HepG2 (cell line): ENCODE data around the gene LGALS9. TPM values are rescaled to one million over a fixed set of nuclear protein-coding genes. Genes with fewer than 3 reads are reported as not detected.

Experiments used
- ATAC-seq: fragments of 200-7000 bp; cut with Tn5 transposase; 3 replicates; pipeline ENCODE4 v1.9.1; 2020; ENCODE audit warnings: mild to moderate bottlenecking, moderate library complexity
- BruUV-seq: library from RNA; stranded (reverse); fragments of 400-500 nt; replicated peaks from 2 replicates; lab custom pipeline; 2021; lab: Mats Ljungman, UMichigan
- CTCF ChIA-PET: fragments of 300-600 bp; formaldehyde crosslinking; extraction: SDS; loops from one replicate; lab custom pipeline; 2021; ENCODE audit warnings: low total read pairs, inconsistent platforms, low intra/inter-chr PET ratio; lab: Yijun Ruan, JAX
- POLR2A ChIA-PET: fragments of 350-600 bp; sonication (Branson Sonifier 250); formaldehyde crosslinking; loops from one replicate; lab custom pipeline; 2020; ENCODE audit warnings: antibody characterized with exemption, inconsistent platforms; lab: Yijun Ruan, JAX
- DNase-seq: peaks from one replicate; pipeline ENCODE4 v3.0.0-alpha.2; 2015; ENCODE audit warnings: low spot score
- FAIRE-seq: peaks from 3 replicates; lab custom pipeline; 2011; peaks lifted over from hg19 to GRCh38; lab: Jason Lieb, UNC
- H2AFZ ChIP-seq: one replicate; pipeline ENCODE4 v1.6.1; 2011; ENCODE audit warnings: low read length, inconsistent platforms
- H3K27ac ChIP-seq: fragments of 300-600 bp; 3 replicates; pipeline ENCODE4 v1.8.0; 2011; ENCODE audit warnings: mixed run types, mild to moderate bottlenecking, mixed read lengths, low read length, inconsistent platforms; ENCODE audit not compliant: insufficient read depth; ENCODE audit errors: extremely low read length
- H3K27me3 ChIP-seq, 2 experiments: fragments of 200-600 bp in 1 of 2; 2 replicates in 1 of 2; 3 replicates in 1 of 2; pipeline versions ENCODE4 v1.6.0 to v1.8.0; 2011; ENCODE audit warnings: low read length in 2 of 2, mild to moderate bottlenecking in 2 of 2, moderate library complexity in 2 of 2, inconsistent platforms in 1 of 2; ENCODE audit not compliant: insufficient read depth in 2 of 2, control insufficient read depth in 1 of 2
- H3K36me3 ChIP-seq, 2 experiments: fragments of 200-600 bp in 1 of 2; replicated peaks in 1 of 2; 2 replicates in 1 of 2; 3 replicates in 1 of 2; pipeline versions ENCODE4 v1.5.1 to v1.8.0; 2011; ENCODE audit warnings: low read length in 2 of 2, inconsistent platforms in 1 of 2; ENCODE audit not compliant: insufficient read depth in 2 of 2, control insufficient read depth in 1 of 2
- H3K4me1 ChIP-seq: 2 replicates; pipeline ENCODE4 v1.5.1; 2012; ENCODE audit warnings: low read length, inconsistent platforms; ENCODE audit not compliant: insufficient read depth
- H3K4me2 ChIP-seq: 2 replicates; pipeline ENCODE4 v1.6.0; 2011; ENCODE audit warnings: low read depth, low read length, inconsistent platforms
- H3K4me3 ChIP-seq, 3 experiments: fragments of 200-600 bp in 1 of 3; sonication (generic), shearing (Covaris generic) in 1 of 3; replicated peaks in 1 of 3; 2 replicates each; pipeline ENCODE4 v1.5.1; 2011 to 2016; ENCODE audit warnings: low read length in 3 of 3, inconsistent platforms in 2 of 3, low read depth in 2 of 3, mild to moderate bottlenecking in 2 of 3, control low read depth in 1 of 3, mixed read lengths in 1 of 3; ENCODE audit not compliant: insufficient read depth in 1 of 3
- H3K79me2 ChIP-seq: one replicate; pipeline ENCODE4 v1.6.1; 2011; ENCODE audit warnings: low read length, inconsistent platforms; ENCODE audit not compliant: insufficient read depth
- H3K9ac ChIP-seq: 2 replicates; pipeline ENCODE4 v1.6.0; 2011; ENCODE audit warnings: mild to moderate bottlenecking, low read depth, low read length, inconsistent platforms; ENCODE audit not compliant: insufficient read depth
- H3K9me3 ChIP-seq: 2 replicates; pipeline ENCODE4 v1.5.1; 2012; ENCODE audit warnings: mild to moderate bottlenecking, low read length
- H4K20me1 ChIP-seq: 2 replicates; pipeline ENCODE4 v1.6.0; 2011; ENCODE audit warnings: inconsistent platforms, mild to moderate bottlenecking, low read length, moderate library complexity; ENCODE audit not compliant: insufficient read depth
- DNMT3B ChIP-seq: conservative IDR thresholded peaks from 2 replicates; pipeline ENCODE4 v1.6.1; 2016; ENCODE audit warnings: missing biosample characterization, control low read depth
- GPN1 ChIP-seq: sonication (generic); formaldehyde crosslinking; IDR thresholded peaks from 2 replicates; pipeline ENCODE4 v1.5.1; 2020; ENCODE audit warnings: missing genetic modification reagents, borderline replicate concordance
- HMG20B ChIP-seq: conservative IDR thresholded peaks from 2 replicates; pipeline ENCODE4 v1.6.1; 2016; ENCODE audit warnings: missing genetic modification reagents, missing compliant biosample characterization
- KMT2A ChIP-seq: sonication (generic); formaldehyde crosslinking; IDR thresholded peaks from 2 replicates; pipeline ENCODE4 v1.4.0; 2020; ENCODE audit warnings: missing genetic modification reagents
- PHF8 ChIP-seq: sonication (generic); formaldehyde crosslinking; IDR thresholded peaks from 2 replicates; pipeline ENCODE4 v1.5.0; 2020; ENCODE audit warnings: missing genetic modification reagents
- RBAK ChIP-seq: sonication (generic); formaldehyde crosslinking; IDR thresholded peaks from 2 replicates; pipeline ENCODE4 v1.5.1; 2020; ENCODE audit warnings: mild to moderate bottlenecking, missing genetic modification reagents
- RNF219 ChIP-seq: sonication (generic); formaldehyde crosslinking; IDR thresholded peaks from 2 replicates; pipeline ENCODE4 v1.5.0; 2020; ENCODE audit warnings: mild to moderate bottlenecking, missing genetic modification reagents
- SETDB1 ChIP-seq: sonication (generic); formaldehyde crosslinking; IDR thresholded peaks from 2 replicates; pipeline ENCODE4 v1.5.1; 2020; ENCODE audit warnings: missing genetic modification reagents, mild to moderate bottlenecking, borderline replicate concordance
- SNRNP70 ChIP-seq: fragments of 200-400 bp; formaldehyde crosslinking; IDR thresholded peaks from 2 replicates; pipeline ENCODE4 v1.6.1; 2017; ENCODE audit warnings: mild to moderate bottlenecking, low read depth, low read length, moderate library complexity
- SRSF9 ChIP-seq: fragments of 200-400 bp; formaldehyde crosslinking; IDR thresholded peaks from 2 replicates; pipeline ENCODE4 v1.6.1; 2018; ENCODE audit warnings: borderline replicate concordance, mild to moderate bottlenecking, low read depth, low read length; ENCODE audit not compliant: insufficient read depth, poor library complexity, severe bottlenecking
- STAG1 ChIP-seq: sonication (generic); formaldehyde crosslinking; IDR thresholded peaks from 2 replicates; pipeline ENCODE4 v1.4.0; 2020; ENCODE audit warnings: missing genetic modification reagents
- TRAFD1 ChIP-seq: sonication (generic); formaldehyde crosslinking; IDR thresholded peaks from 2 replicates; pipeline ENCODE4 v1.5.1; 2020; ENCODE audit warnings: missing genetic modification reagents, mild to moderate bottlenecking, borderline replicate concordance
- ZFP91 ChIP-seq: sonication (generic); formaldehyde crosslinking; IDR thresholded peaks from 2 replicates; pipeline ENCODE4 v1.9.0; 2022; ENCODE audit warnings: missing genetic modification reagents, mild to moderate bottlenecking, borderline replicate concordance
- ZNF333 ChIP-seq: sonication (generic); formaldehyde crosslinking; IDR thresholded peaks from 2 replicates; pipeline ENCODE4 v1.4.0; 2020; ENCODE audit warnings: mild to moderate bottlenecking, missing genetic modification reagents, borderline replicate concordance
- ZNF350 ChIP-seq: sonication (generic); formaldehyde crosslinking; IDR thresholded peaks from 2 replicates; pipeline ENCODE4 v1.4.0; 2020; ENCODE audit warnings: mild to moderate bottlenecking, low read depth, missing genetic modification reagents, borderline replicate concordance
- ZNF496 ChIP-seq: sonication (generic); formaldehyde crosslinking; IDR thresholded peaks from 2 replicates; pipeline ENCODE4 v1.8.1; 2023; ENCODE audit warnings: mild to moderate bottlenecking, moderate library complexity, missing genetic modification reagents; ENCODE audit not compliant: insufficient replicate concordance
- ZNF674 ChIP-seq: sonication (generic); formaldehyde crosslinking; IDR thresholded peaks from 2 replicates; pipeline ENCODE4 v1.5.0; 2020; ENCODE audit warnings: low read depth, mild to moderate bottlenecking, missing genetic modification reagents
- ZNF703 ChIP-seq: sonication (generic); formaldehyde crosslinking; IDR thresholded peaks from 2 replicates; pipeline ENCODE4 v1.5.1; 2020; ENCODE audit warnings: missing genetic modification reagents, mild to moderate bottlenecking, moderate library complexity, borderline replicate concordance
- ZSCAN30 ChIP-seq: sonication (generic); formaldehyde crosslinking; IDR thresholded peaks from 2 replicates; pipeline ENCODE4 v1.5.0; 2020; ENCODE audit warnings: mild to moderate bottlenecking, missing genetic modification reagents
- WGBS: methylation state at CpG from one replicate; pipeline ENCODE4 v1.1.6; 2017; ENCODE audit warnings: low lambda C conversion rate; 5-methylcytosine and 5-hydroxymethylcytosine counted together
- in situ Hi-C: cut with HindIII; loops from 2 replicates; pipeline ENCODE4 v1.10.0; 2017; ENCODE audit warnings: low pct_unique_long_range_greater_than_20kb; ENCODE audit not compliant: extremely low pct_ligation_motif_present
- intact Hi-C: fragments of 100-400 bp; cut with micrococcal nuclease; formaldehyde crosslinking; loops from one replicate; pipeline ENCODE4 v1.10.0; 2022; ENCODE audit not compliant: unreplicated experiment
- polyA plus RNA-seq, 8 experiments: library from polyadenylated mRNA; depleted of rRNA in 3 of 8; stranded (reverse) in 7 of 8; unstranded in 1 of 8; fragments of >200 nt; fragmentation: Illumina TruSeq in 4 of 8; extraction: Trizol in 4 of 8; gene quantifications; 2 replicates each; pipeline versions ENCODE4 v1.2.1 to v1.2.3, GENCODE V29; 2011 to 2016; ENCODE audit warnings: low read depth in 4 of 8, missing spikeins in 1 of 8, mixed read lengths in 1 of 8; ENCODE audit not compliant: insufficient read depth in 1 of 8
- total RNA-seq, 5 experiments: library from RNA; depleted of rRNA; stranded (reverse); fragments of >200 nt; fragmentation: Illumina TruSeq; extraction: Trizol; gene quantifications; 2 replicates each; pipeline ENCODE4 v1.2.3, GENCODE V29; 2016; ENCODE audit warnings: low read depth in 1 of 5

The LGALS9 gene
- total and polyA plus RNA-seq, 2 of the 13 experiments (the other 11 are each of a cell fraction or from before 2014, with no cell fraction given) = 0.40 to 1.4 TPM

GRCh38 chr17:27669136-27669535, 38.1 kb downstream of the LGALS9 start (continued):
- TF ChIP-seq ZSCAN30 (CRISPR knock-in tag) (no peak), GPN1 (CRISPR knock-in tag) (no peak), DNMT3B (CRISPR knock-in tag) (no peak), ZNF333 (CRISPR knock-in tag) (no peak), SETDB1 (no peak), RBAK (CRISPR knock-in tag) (no peak), PHF8 (CRISPR knock-in tag) (no peak), SNRNP70 (no peak), ZFP91 (no peak), ZNF350 (CRISPR knock-in tag) (no peak), STAG1 (CRISPR knock-in tag) (no peak)

- DNase-seq = no peak
- TF ChIP-seq SRSF9 = no peak
- TF ChIP-seq ZNF496 (CRISPR knock-in tag) = no peak
- no peak for TF ChIP-seq ZNF674
- no peak for TF ChIP-seq HMG20B
- TF ChIP-seq ZNF703 (CRISPR knock-in tag) = no peak
- no peak for TF ChIP-seq TRAFD1 (CRISPR knock-in tag)
- TF ChIP-seq KMT2A = no peak
- TF ChIP-seq RNF219 (CRISPR knock-in tag) = no peak
These were observed 38.9 kb downstream of the LGALS9 start for GRCh38 chr17:27669850-27670249.

More at GRCh38 chr17:27669850-27670249, 38.9 kb downstream of the LGALS9 start:
- H3K36me3 ChIP-seq = no peaks in the 10 kb centered on the region
- FAIRE-seq = no peak
- no peak overlapping the region for H3K27ac ChIP-seq
- no TSS peak for BruUV-seq
- no peak overlapping the region for H3K9ac ChIP-seq
- 3% methylated on average over 5 of the region's 5 CpGs for WGBS
- intact Hi-C loops (no loop called here), in situ Hi-C loops (no loop called here)
- peaks cover 2 to 8% of the 10 kb centered on the region in 2 experiments; a peak in 2 of 5 replicates for H3K27me3 ChIP-seq
- ATAC-seq = no peak
- ChIA-PET POLR2A (no interaction called here), CTCF (no interaction called here)
- no peaks in the 10 kb centered on the region for H3K9me3 ChIP-seq
- no peak overlapping the region for H3K4me3 ChIP-seq
- H4K20me1 ChIP-seq = no peaks in the 10 kb centered on the region
- H3K4me1 ChIP-seq = no peaks in the 10 kb centered on the region
- H3K4me2 ChIP-seq = no peak overlapping the region
- no peaks in the 10 kb centered on the region for H3K79me2 ChIP-seq
- no peak overlapping the region for H2AFZ ChIP-seq
